ENCODE results near the gene MYL6B.
A peak's percentile ranks its signal among the peaks of the same experiment; 100 is the strongest.
"Not testable (repeated sequence)": the region's sequence is repeated elsewhere in the genome, so short reads cannot be mapped to it uniquely, and the experiment has no call there.

The MYL6B gene

GRCh38 chr12:56152132-56152755 lies at the start of gene MYL6B:
TSS of gene MYL6B (plus strand) at chr12:56152587. CDS start at chr12:56153919, 1,332 bp downstream.
- DNase-seq (ENCODE audit: low read depth in 2 of 2) = peak; percentile 85 to 89

- no peak for DNase-seq (ENCODE audit: low read depth in 2 of 2)
Measured at GRCh38 chr12:56102683-56103065, 49.7 kb upstream of the MYL6B start.

GRCh38 chr12:56103066-56103711 lies 49.2 kb upstream of the MYL6B start:
- DNase-seq (ENCODE audit: low read depth in 2 of 2) = no peak

GRCh38 chr12:56103823-56104108 lies 48.6 kb upstream of the MYL6B start:
- DNase-seq (ENCODE audit: low read depth in 2 of 2) = no peak

- peak; percentile 94 to 95 for DNase-seq (ENCODE audit: low read depth in 2 of 2)
Measured at GRCh38 chr12:56104109-56104814, 48.1 kb upstream of the MYL6B start, which contains the start of gene PA2G4. TSS of gene PA2G4 (plus strand) at chr12:56104559. CDS start at chr12:56104738, 179 bp downstream.

GRCh38 chr12:56104815-56105608 lies 47.4 kb upstream of the MYL6B start:
- DNase-seq (ENCODE audit: low read depth in 2 of 2) = no peak

GRCh38 chr12:56105609-56105902 lies 46.8 kb upstream of the MYL6B start:
- no peak for DNase-seq (ENCODE audit: low read depth in 2 of 2)

GRCh38 chr12:56107242-56107641 lies 45.1 kb upstream of the MYL6B start:
- DNase-seq (ENCODE audit: low read depth in 2 of 2) = no peak

GRCh38 chr12:56110571-56110970 lies 41.8 kb upstream of the MYL6B start:
- no peak for DNase-seq (ENCODE audit: low read depth in 2 of 2)

GRCh38 chr12:56114084-56114483 lies 38.3 kb upstream of the MYL6B start:
- DNase-seq (ENCODE audit: low read depth in 2 of 2) = no peak

GRCh38 chr12:56115329-56115728 lies 37.1 kb upstream of the MYL6B start:
- no peak for DNase-seq (ENCODE audit: low read depth in 2 of 2)

GRCh38 chr12:56116267-56117081 lies 35.9 kb upstream of the MYL6B start, which contains the start of gene RPL41:
TSS of gene RPL41 (plus strand) at chr12:56116633.
- DNase-seq (ENCODE audit: low read depth in 2 of 2) = peak; percentile 87 to 92

GRCh38 chr12:56117082-56117706 lies 35.2 kb upstream of the MYL6B start:
- not testable (repeated sequence) for DNase-seq (ENCODE audit: low read depth in 2 of 2)

GRCh38 chr12:56117778-56118687 lies 34.4 kb upstream of the MYL6B start, which contains the start of gene ZC3H10:
TSS of gene ZC3H10 (plus strand) at chr12:56118266. CDS start at chr12:56120563, 2,297 bp downstream.
- DNase-seq (ENCODE audit: low read depth in 2 of 2) = peak; percentile 94 to 98

- no peak for DNase-seq (ENCODE audit: low read depth in 2 of 2)
Measured at GRCh38 chr12:56118688-56119357, 33.6 kb upstream of the MYL6B start.

- peak in 1 of 2 donors; percentile 30 for DNase-seq (ENCODE audit: low read depth in 2 of 2)
Measured at GRCh38 chr12:56119361-56119796, 33.0 kb upstream of the MYL6B start.

GRCh38 chr12:56120158-56120846 lies 32.1 kb upstream of the MYL6B start:
- DNase-seq (ENCODE audit: low read depth in 2 of 2) = no peak

GRCh38 chr12:56121204-56121870 lies 31.1 kb upstream of the MYL6B start:
- DNase-seq (ENCODE audit: low read depth in 2 of 2) = no peak
